IPS DF 19.7 (cell line): ENCODE data around the gene NSUN6.
"Not testable (repeated sequence)": the region's sequence is repeated elsewhere in the genome, so short reads cannot be mapped to it uniquely, and the experiment has no call there.

ENCODE experiments used
- DNase-seq: peaks from one replicate; pipeline ENCODE4 v3.0.0-alpha.2; 2013; ENCODE audit warnings: low read depth, low spot score

NSUN6 gene

GRCh38 chr10:18610517-18610916 is 40.9 kb downstream of the NSUN6 start:
- no peak for DNase-seq

- DNase-seq, result no peak
Measured at GRCh38 chr10:18608596-18608995, 42.8 kb downstream of the NSUN6 start.

GRCh38 chr10:18607503-18608378 is 43.6 kb downstream of the NSUN6 start:
- no peak for DNase-seq

- DNase-seq, result no peak
Measured at GRCh38 chr10:18606051-18606695, 45.2 kb downstream of the NSUN6 start.

- DNase-seq, result no peak
Measured at GRCh38 chr10:18601321-18601720, 50.1 kb downstream of the NSUN6 start.

GRCh38 chr10:18599392-18599791 is 52.0 kb downstream of the NSUN6 start:
- DNase-seq, result no peak

- no peak for DNase-seq
Measured at GRCh38 chr10:18594574-18595156, 56.7 kb downstream of the NSUN6 start.

- DNase-seq, result not testable (repeated sequence)
Measured at GRCh38 chr10:18591141-18591540, 60.2 kb downstream of the NSUN6 start.

- not testable (repeated sequence) for DNase-seq
Measured at GRCh38 chr10:18586637-18587036, 64.8 kb downstream of the NSUN6 start.

GRCh38 chr10:18583575-18584270 is 67.7 kb downstream of the NSUN6 start:
- no peak for DNase-seq

GRCh38 chr10:18582803-18583202 is 68.6 kb downstream of the NSUN6 start:
- DNase-seq, result no peak

- no peak for DNase-seq
Measured at GRCh38 chr10:18577823-18578685, 73.3 kb downstream of the NSUN6 start.

GRCh38 chr10:18576586-18576985 is 74.8 kb downstream of the NSUN6 start:
- DNase-seq, result no peak

- DNase-seq, result no peak
Measured at GRCh38 chr10:18572959-18573561, 78.3 kb downstream of the NSUN6 start.

- DNase-seq, result no peak
Measured at GRCh38 chr10:18571780-18572179, 79.6 kb downstream of the NSUN6 start.

- no peak for DNase-seq
Measured at GRCh38 chr10:18571076-18571475, 80.3 kb downstream of the NSUN6 start.

GRCh38 chr10:18570386-18570785 is 81.0 kb downstream of the NSUN6 start:
- not testable (repeated sequence) for DNase-seq

- no peak for DNase-seq
Measured at GRCh38 chr10:18567343-18567856, 84.0 kb downstream of the NSUN6 start.

GRCh38 chr10:18566177-18566576 is 85.2 kb downstream of the NSUN6 start:
- no peak for DNase-seq

GRCh38 chr10:18565006-18565405 is 86.4 kb downstream of the NSUN6 start:
- no peak for DNase-seq
